HG03558 (cell line): ENCODE measurements around the gene GLP1R.
A peak's percentile ranks its signal among the peaks of the same experiment; 100 is the strongest.

Experiments used
- ATAC-seq: cut with Tn5 transposase; IDR thresholded peaks from one replicate; pipeline ENCODE4 v1.9.1; 2021; ENCODE audit warnings: moderate number of reproducible peaks; ENCODE audit not compliant: unreplicated experiment; ENCODE audit errors: extremely low read depth

Gene GLP1R

GRCh38 chr6:39082310-39082709, 33.7 kb downstream of the GLP1R start:
- ATAC-seq = no peak

GRCh38 chr6:39083231-39083634, 34.7 kb downstream of the GLP1R start:
- ATAC-seq = no peak

- ATAC-seq = no peak
These were observed 35.9 kb downstream of the GLP1R start for GRCh38 chr6:39084506-39084905.

GRCh38 chr6:39085129-39085797, 36.7 kb downstream of the GLP1R start:
- no peak for ATAC-seq

DNA sequence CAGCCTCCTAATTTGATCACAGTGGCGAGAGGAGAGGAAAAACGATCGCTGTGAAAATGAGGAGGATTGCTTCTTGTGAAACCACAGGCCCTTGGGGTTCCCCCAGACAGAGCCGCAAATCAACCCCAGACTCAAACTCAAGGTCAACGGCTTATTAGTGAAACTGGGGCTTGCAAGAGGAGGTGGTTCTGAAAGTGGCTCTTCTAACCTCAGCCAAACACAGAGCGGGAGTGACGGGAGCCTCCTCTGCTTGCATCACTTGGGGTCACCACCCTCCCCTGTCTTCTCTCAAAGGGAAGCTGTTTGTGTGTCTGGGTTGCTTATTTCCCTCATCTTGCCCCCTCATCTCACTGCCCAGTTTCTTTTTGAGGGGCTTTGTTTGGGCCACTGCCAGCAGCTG, 37.7 kb downstream of the GLP1R start:
- peak; percentile 68 for ATAC-seq

- no peak for ATAC-seq
These were observed 38.1 kb downstream of the GLP1R start for GRCh38 chr6:39086711-39087110.

DNA sequence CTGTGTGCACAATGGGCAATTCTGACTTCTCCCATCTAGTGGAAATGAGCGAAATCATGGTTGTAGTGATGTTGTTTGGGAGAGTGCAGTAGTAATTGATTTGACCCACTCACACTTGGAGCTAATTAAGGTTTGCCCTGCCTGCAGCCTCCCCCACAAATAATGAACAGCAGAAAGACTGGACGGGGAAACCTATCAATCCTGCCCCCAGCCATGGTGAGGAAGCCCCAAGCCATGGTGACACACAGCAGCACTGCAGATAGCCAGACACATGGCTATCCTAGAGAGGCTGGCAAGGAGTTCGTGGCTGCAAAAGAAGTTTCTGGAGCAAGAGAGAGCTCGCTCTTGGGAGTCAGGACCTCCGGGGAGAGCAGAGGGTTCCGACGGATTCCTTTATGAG, 38.6 kb downstream of the GLP1R start:
- ATAC-seq = no peak

DNA sequence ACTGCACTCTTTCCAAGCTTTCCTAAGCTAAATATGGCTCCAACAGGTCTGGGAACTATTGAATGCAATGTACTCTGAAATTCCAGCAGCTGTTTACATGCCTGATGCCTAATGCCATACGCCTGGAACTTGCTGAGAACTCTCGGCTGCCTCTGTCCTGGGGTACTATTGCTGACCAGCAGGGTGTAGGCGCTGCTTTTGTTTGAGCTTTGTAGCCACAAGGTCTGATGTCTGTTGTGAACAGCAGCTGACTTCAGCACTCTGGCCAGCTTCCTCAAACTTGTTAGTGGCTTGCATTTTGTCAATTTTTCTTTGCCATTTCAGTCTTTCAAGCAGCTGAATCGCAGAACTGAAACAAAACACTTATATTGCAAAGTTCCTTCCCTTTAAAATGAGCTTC, 39.8 kb downstream of the GLP1R start:
- no peak for ATAC-seq

DNA sequence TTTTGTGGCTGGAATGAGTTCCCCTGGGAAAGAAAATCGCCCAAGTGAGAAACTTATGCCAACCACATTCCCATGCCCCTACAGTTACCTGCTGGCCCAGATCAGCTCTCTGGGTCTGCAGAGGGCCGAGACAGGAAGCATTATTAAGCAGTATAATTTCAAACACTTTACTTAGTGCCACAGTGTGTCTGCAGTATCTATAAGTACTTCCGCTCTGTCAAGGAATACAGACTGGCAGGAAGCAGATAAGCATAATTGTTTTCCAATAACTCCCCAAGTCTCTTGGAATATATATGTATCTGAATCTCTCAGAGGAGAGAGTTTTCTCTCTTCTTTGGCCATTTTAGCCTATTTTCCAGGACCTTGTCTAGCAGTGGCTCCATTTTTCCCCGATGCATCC, 41.5 kb downstream of the GLP1R start:
- no peak for ATAC-seq

- no peak for ATAC-seq
These were observed 42.6 kb downstream of the GLP1R start for GRCh38 chr6:39091220-39091619.

DNA sequence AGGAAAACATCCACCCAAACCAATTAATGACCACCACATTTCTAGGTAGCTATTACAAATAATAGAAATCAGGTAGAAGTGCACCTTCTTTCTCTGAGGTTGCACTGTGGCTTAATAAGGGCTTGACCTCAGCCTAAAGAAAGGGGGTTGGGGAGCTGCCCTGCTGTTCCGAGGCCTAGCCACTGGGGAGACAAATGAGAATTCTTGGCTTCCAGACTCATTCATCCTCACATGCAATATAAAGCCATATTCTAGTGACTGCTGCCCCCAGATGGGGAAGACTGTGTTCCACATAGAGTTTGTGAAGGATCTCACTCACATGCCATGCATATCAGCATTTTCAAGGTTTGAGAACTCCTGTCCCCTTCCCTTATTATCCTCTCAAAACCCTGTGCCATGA, 43.5 kb downstream of the GLP1R start:
- ATAC-seq = no peak

DNA sequence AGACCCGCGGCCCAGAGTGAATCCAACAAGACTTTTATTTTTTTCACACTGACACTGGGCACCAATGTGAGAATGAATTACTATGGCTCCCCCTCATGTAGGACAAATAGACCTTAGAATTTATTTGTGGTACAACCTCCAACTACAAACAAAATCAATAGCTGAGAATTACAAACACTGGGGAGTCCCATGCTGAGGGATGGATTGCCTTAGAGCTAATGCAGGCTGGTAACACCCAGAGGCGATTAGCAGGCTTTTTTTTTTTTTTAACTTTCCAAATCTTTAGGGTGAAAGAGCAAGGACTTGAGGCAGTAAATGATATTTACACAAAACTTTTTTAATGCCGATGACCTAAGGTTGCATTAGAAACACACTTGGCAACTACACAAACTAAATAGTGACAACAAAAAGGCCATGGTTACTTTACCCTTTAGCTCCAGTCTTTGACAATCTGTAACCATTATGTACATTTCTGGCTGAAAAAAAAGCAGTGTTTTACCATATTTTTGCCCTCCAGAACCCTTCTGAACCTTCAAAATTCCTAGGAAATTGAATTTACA, 44.6 kb downstream of the GLP1R start:
- ATAC-seq = no peak

DNA sequence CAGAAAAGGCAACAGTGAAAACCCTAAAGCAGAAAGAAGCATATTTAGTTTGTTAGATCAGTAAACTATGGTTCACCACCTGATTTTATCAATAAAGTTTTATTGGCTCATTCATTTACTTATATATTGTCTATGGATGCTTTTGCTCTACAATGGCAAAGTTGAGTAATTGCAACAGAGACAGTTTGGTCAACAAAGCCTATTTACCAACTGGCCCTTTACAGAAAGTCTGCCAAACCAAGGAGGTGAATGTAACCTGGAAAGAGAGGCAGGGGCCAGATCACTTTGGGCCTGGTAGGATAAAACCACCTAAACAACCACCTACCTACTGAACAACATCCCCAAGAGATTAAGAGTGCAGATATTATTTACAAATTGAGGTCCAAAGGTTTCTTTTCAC, 47.0 kb downstream of the GLP1R start:
- no peak for ATAC-seq

- ATAC-seq = no peak
These were observed 51.8 kb downstream of the GLP1R start for GRCh38 chr6:39100358-39100757.

DNA sequence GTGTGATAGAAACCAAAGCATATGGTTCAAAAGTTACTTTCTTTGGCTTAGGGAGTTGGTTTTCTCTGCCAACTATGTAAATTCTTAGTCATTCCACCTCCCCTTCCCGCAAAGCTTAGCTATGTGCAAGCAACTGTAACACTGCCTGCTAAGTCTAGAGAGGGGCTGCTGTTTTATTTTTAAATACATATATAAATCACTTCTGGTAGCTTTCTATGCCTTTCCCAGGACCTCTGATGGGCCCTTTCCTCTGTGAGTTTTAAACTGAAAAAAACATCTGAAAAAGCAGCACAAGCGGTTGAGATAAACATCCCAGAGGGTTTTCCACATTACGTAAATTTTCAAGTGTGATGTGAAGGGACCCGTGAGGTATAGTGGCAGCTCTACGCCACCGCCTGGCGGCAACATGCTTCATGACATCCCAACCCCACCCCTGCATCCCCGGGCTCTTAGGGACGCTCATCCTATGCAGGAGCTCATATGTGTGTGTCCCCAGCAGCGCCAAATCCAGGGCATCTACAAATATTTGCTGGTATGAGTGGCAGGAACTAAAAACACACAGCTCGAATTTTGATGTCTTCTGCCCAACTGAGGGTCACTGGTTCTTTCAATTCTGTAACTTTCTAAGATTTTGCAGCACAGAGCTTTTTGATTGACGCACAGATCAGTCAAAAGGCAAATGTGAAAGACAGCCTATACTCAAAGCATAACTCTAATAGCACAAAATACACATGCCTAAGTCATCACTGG, 53.7 kb downstream of the GLP1R start:
- no peak for ATAC-seq

DNA sequence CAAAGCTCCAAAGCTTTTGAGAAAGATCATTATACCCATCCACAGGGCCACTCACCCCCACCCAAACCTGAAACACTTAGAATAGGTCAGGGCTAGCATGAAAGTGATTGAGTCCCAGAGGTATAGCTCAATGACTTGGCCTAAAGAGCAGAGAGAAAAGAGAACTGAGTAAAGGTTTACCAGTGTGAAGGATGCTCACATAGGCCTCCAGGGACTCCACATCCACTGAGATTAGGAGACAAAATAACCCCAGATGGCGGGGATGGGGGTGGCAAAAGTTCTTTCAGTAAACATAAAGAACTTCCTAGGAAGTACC, 54.2 kb downstream of the GLP1R start:
- no peak for ATAC-seq

GRCh38 chr6:39104528-39104927, 55.9 kb downstream of the GLP1R start:
- ATAC-seq = no peak

DNA sequence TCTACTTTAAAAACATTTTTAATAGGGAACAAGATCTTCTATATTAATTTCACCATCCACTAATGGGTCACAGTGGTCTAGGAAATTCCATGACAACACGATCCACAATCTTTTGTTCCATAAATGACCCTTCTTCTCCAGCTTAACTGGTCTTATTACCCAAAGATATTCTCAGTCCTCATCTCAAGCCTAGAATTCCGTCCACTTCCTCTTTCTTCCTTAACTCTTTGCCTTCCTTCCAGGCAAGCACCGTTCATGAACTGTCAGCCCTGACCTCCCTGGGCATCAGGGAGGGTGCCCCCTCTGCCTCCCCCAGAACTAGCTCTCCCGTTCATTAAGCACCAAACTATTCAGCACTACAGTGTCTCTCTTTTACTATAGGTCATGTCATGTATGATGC, 58.5 kb downstream of the GLP1R start:
- no peak for ATAC-seq

- no peak for ATAC-seq
These were observed 59.1 kb downstream of the GLP1R start for GRCh38 chr6:39107641-39108040.

- ATAC-seq = no peak
These were observed 59.7 kb downstream of the GLP1R start for GRCh38 chr6:39108041-39108839.

- no peak for ATAC-seq
These were observed 62.7 kb downstream of the GLP1R start for GRCh38 chr6:39111280-39111679.
